ENCODE measurements around the gene LIX1L. TPM values are rescaled to one million over a fixed set of nuclear protein-coding genes. Genes with fewer than 3 reads are reported as not detected.
A peak's percentile ranks its signal among the peaks of the same experiment; 100 is the strongest.

The LIX1L gene
- total RNA-seq (10 to 100 TPM; 21.2 to 30.0 (median 24.5) TPM), polyA plus RNA-seq (1 to 10 TPM; 7.1 to 9.4 TPM)
- long read RNA-seq, donor 1, partial matches to known transcripts, result 1 of 7 reads
- long read RNA-seq, donor 1, other reads (novel, unspliced or antisense), result 4 of 7 reads
- long read RNA-seq, donor 2, partial matches to known transcripts, result 0 of 5 reads
- long read RNA-seq, donor 2, other reads (novel, unspliced or antisense), result 4 of 5 reads
- long read RNA-seq, donor 3, partial matches to known transcripts, result 1 of 17 reads
- long read RNA-seq, donor 3, other reads (novel, unspliced or antisense), result 16 of 17 reads

- peak; percentile 96 to 98 for DNase-seq
- peak within 1 kb of the TSS; percentile 92 to 100 (median 98) for H3K27ac ChIP-seq
- peak; percentile 84 to 90 (median 88) for ATAC-seq
- no peak for TF ChIP-seq CTCF (IDR thresholded peaks at IDR 0.05)
- peaks cover 0 to 9% (median 0%) of the 10 kb centered on the region in 7 donors for H3K27me3 ChIP-seq
- H3K36me3 ChIP-seq, result peaks cover 0 to 12% (median 0%) of the 10 kb centered on the region in 9 donors
- 0 to 1% methylated on average over 50 to 59 of the region's 60 CpGs for WGBS, 2 donors
- intact Hi-C loops (cut with DNase I), result loop anchor here in 5 of 10 donors (1.0 to 5.0 kb wide), 3 partner anchors 30 to 40 kb away; partner anchors contain the start of genes PEX11B (in 5 of the 5) and RBM8A (in 2 of the 5)
- peak within 1 kb of the TSS; percentile 56 to 88 (median 68) for H3K4me3 ChIP-seq
- H3K9me3 ChIP-seq, result no peaks in the 10 kb centered on the region
- H3K4me1 ChIP-seq, result peaks cover 5 to 84% (median 74%) of the 10 kb centered on the region in 9 donors
Observed at GRCh38 chr1:145957443-145958319, at the start of gene LIX1L. TSS of gene LIX1L (minus strand) at chr1:145958017. CDS start at chr1:145957927, 90 bp downstream.

GRCh38 chr1:146001709-146002108 is 43.9 kb upstream of the LIX1L start:
- Histone ChIP-seq H3K27ac (peak overlapping the region in 3 of 10 donors; percentile 2 to 26 (median 6)), H3K4me1 (peaks cover 12 to 59% (median 38%) of the 10 kb centered on the region in 9 donors), H3K36me3 (no peaks in the 10 kb centered on the region), H3K9me3 (no peaks in the 10 kb centered on the region), H3K4me3 (no peak overlapping the region), H3K27me3 (no peaks in the 10 kb centered on the region)
- 97 to 99% methylated on average over 2 of the region's 2 CpGs for WGBS, 2 donors
- TF ChIP-seq CTCF (IDR thresholded peaks at IDR 0.05), result no peak
- DNase-seq (no peak), ATAC-seq (no peak)
- intact Hi-C loops (cut with DNase I), result no loop called here

GRCh38 chr1:145999321-146000024 is 41.7 kb upstream of the LIX1L start:
- intact Hi-C loops (cut with DNase I), result loop anchor here in 1 of 10 donors (2.0 kb wide), 1 partner anchor 21 kb away; no protein-coding TSS in a partner anchor
- peaks cover 0 to 16% (median 13%) of the 10 kb centered on the region in 9 donors for H3K36me3 ChIP-seq
- TF ChIP-seq CTCF (IDR thresholded peaks at IDR 0.05), result no peak
- no peaks in the 10 kb centered on the region for H3K27me3 ChIP-seq
- DNase-seq, result no peak
- peaks cover 12 to 46% (median 33%) of the 10 kb centered on the region in 9 donors for H3K4me1 ChIP-seq
- peak overlapping the region in 7 of 10 donors; percentile 26 to 88 (median 75) for H3K4me3 ChIP-seq
- peak in 4 of 8 donors; percentile 29 to 46 (median 34) for ATAC-seq
- no peaks in the 10 kb centered on the region for H3K9me3 ChIP-seq
- H3K27ac ChIP-seq, result peak overlapping the region; percentile 89 to 99 (median 97)
- 7 to 9% methylated on average over 5 of the region's 5 CpGs for WGBS, 2 donors

Data from heart right ventricle (tissue), 16 donors.